Sciatic nerve (tissue), 2 donors: Measurements from ENCODE around the gene VPS13D. TPM values are rescaled to one million over a fixed set of nuclear protein-coding genes. Genes with fewer than 3 reads are reported as not detected.
A peak's percentile ranks its signal among the peaks of the same experiment; 100 is the strongest.

Experiments used
- ATAC-seq: fragments of 200-7000 bp; cut with Tn5 transposase; one replicate; pipeline ENCODE4 v1.9.1; 2020; ENCODE audit warnings: mild to moderate bottlenecking, moderate library complexity
- DNase-seq: peaks from one replicate; pipeline ENCODE4 v3.0.0-alpha.2; 2020; ENCODE audit warnings: low spot score
- intact Hi-C: fragments of 100-400 bp; cut with DNase I; formaldehyde crosslinking; loops from one replicate; pipeline ENCODE4 v1.14.2; 2022
- microRNA-seq: library from miRNA; unstranded; fragments of <30 nt; microRNA quantifications from one replicate; pipeline ENCODE4 v1.2.0, GENCODE V29; 2020
- total RNA-seq: library from RNA; stranded (reverse); fragmentation: NEBNext Ultra II Directional; extraction: Animal tissue kit (Norgen Biotek cat#: 25700); gene quantifications from one replicate; pipeline ENCODE4 v1.2.1, GENCODE V29; 2021
- donor health status: DM: no; HTN: no; CAD: no.
- donor health status: DM: no; HTN: no; CAD: no.

Gene VPS13D
- total RNA-seq, 1 donor from 2014 or later: 123 TPM

DNA sequence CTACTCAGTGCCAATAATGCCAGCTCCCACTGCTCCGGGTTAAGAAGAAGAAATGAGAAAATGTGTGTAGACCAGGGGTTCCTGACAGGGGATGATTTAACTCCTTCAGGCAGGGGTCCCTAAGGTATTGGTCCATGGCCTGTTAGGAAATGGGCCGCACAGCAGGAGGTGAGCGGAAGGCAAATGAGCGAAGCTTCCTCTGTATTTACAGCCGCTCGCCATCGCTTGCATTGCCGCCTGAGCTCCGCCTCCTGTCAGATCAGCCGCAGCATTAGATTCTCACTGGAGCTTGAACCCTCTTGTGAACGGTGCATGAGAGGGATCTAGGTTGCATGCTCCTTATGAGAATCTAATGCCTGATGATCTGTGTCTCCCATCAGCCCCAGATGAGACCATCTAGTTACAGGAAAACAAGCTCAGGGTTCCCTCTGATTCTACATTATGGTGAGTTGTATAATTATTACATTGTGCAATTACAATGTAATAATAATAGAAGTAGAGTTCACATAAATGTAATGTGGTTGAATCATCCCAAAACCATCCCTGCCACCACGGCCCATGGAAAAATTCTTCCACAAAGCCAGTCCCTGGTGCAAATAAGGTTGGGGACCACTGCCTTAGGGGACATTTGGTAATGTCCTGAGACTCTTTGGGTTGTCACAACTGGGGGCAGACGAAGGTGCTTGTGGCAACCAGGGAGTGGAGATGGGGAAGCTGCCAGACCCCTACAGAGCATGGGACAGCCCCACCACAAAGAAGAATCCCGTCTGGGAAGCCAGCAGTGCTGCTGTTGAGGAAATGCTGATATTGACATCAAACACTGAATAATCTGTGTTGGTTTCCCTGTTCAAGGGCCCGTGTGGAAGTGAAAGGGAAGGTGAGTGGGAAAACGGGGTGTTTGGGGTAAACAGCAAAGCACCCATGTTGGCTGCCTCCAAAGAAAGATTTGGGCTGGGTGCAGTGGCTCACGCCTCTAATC, 327.4 kb downstream of the VPS13D start:
- no peak for ATAC-seq
- peak; percentile 66 for DNase-seq
- intact Hi-C loops: no loop called here

DNA sequence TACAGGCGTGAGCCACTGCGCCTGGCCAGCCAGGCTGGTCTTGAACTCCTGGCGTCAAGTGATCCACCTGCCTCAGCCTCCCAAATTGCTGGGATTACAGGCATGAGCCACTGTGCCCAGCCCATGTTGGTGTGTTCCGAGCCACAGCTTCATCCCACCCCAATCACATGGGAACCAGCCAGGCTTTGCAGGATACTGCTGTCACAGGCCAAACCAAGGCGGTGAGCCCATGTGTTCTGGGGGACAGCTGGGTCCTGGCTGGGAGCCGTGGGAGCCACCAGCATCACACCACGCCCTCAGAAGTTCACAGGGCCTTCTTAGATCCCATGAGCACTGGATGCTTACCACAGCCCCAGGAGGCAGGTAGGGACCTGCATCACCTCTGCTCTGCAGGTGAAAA, 331.3 kb downstream of the VPS13D start:
- intact Hi-C loops: no loop called here
- DNase-seq (no peak), ATAC-seq (no peak)

Small RNA genes within 50 kb of the gene (microRNA-seq; reads per million reads assigned to microRNA genes)
- gene MIR4632: not detected

Other genes starting within 250 kb of the VPS13D start
- 68.6 TPM for gene MFN2, start 249.6 kb upstream of the VPS13D start, total RNA-seq
- gene MIIP, start 210.5 kb upstream of the VPS13D start, total RNA-seq: 33.3 TPM
- gene TNFRSF8, start 166.7 kb upstream of the VPS13D start, total RNA-seq: 5.2 TPM
- 90.9 TPM for gene TNFRSF1B, start 63.0 kb upstream of the VPS13D start, total RNA-seq